Measurements from ENCODE around the gene APLF.

- TF ChIP-seq POLR2AphosphoS5 (IDR thresholded peaks at IDR 0.05; ENCODE audit: low read depth, low read length) (no peak), REST (IDR thresholded peaks at IDR 0.05; ENCODE audit: insufficient read depth in 1 of 2, low read depth in 2 of 2, low read length in 2 of 2) (no peak), TAF1 (IDR thresholded peaks at IDR 0.05; ENCODE audit: borderline replicate concordance, insufficient read depth, low read length) (no peak), SIN3A (IDR thresholded peaks at IDR 0.05; ENCODE audit: borderline replicate concordance, insufficient read depth, low read length) (no peak)
Measured at GRCh38 chr2:68428126-68428525, 39.3 kb upstream of the APLF start.

Data from PFSK-1 (cell line).